Ecto neural progenitor cell (in vitro differentiated cells): ENCODE measurements around the gene ALS2.
A peak's percentile ranks its signal among the peaks of the same experiment; 100 is the strongest.

ENCODE experiments used
- DNase-seq: peaks from one replicate; pipeline ENCODE4 v3.0.0-alpha.2; 2018; ENCODE audit warnings: low spot score

The ALS2 gene

GRCh38 chr2:201754717-201755415 is 25.9 kb downstream of the ALS2 start:
- no peak for DNase-seq

DNA sequence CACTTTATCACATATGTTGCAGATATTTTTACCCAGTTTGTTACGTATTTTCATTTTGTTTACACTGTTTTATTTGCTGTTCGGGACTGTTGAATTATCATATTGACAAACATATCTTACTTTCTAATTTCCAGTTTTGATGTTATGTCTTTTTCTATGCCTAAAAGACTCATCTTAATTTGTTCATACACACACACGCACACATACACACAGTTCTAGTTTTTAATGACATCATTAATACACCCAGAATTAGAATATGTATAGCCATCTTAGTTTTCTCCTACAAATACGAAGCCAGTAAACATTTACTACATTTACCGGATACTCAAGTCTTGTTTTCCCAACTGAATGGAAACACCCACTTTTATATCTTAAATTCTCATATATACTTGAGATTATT is 29.2 kb downstream of the ALS2 start:
- DNase-seq, result no peak

DNA sequence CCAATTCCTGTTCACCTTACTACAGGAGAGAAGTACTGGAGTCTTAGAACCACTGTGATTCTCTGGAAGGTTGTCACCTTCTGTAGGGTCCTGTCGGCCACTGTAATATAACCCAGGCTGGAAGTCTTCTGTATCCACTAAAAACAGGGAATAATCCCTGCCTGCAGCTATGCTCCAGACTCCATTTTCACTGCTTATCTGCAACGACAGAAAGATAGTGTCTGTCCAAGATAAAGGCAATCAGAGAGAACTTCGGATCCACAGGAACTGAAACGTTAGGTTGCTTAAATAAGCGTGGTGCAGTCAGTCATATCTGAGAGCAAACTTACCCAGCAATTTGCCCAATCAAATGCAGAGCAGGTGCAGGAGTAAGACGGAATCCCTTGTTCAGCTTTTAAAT is 34.2 kb downstream of the ALS2 start:
- DNase-seq, result no peak

- DNase-seq, result no peak
Measured at GRCh38 chr2:201735486-201735885, 45.2 kb downstream of the ALS2 start.

- DNase-seq, result no peak
Measured at GRCh38 chr2:201734111-201734510, 46.6 kb downstream of the ALS2 start.

GRCh38 chr2:201733544-201733943 is 47.2 kb downstream of the ALS2 start:
- no peak for DNase-seq

GRCh38 chr2:201730651-201731285 is 50.0 kb downstream of the ALS2 start:
- no peak for DNase-seq

GRCh38 chr2:201715459-201715858 is 65.3 kb downstream of the ALS2 start:
- DNase-seq, result no peak

DNA sequence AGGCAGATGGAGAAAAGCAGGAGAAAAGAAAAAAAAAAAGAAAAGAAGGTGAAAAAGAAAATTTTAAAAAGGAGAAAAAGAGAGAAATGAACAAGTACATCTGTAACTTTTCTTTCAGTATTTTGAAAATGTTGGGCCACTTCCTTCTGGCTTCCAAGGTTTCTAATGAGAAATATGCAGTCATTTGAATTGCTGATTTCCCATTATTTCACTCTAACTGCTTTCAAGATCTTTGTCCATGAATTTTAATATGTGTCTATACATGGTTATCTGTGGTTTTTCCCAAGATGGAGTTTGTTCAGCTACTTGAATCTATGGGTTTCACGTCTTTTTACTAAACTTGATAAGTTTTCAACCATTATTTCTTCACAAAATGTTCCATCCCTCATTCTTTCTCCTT is 68.0 kb downstream of the ALS2 start:
- no peak for DNase-seq

DNA sequence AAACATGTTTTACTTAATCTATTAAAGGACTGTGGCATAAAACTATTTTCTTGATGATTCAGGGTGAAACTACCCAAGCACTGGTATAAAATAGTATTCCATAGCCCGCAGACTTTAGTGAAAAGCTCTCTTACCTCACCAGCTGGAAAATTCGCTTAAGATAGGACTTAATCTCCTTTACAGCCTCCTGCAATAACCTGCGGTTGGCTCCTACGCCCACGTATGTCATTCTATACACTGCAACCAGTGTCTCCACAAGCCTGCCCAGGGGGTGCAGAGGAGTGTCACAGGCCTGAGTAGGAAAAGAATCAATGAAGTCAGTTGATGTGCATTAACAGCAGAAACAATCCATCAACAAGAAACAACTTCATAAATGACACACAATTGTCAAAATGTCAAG is 71.0 kb downstream of the ALS2 start:
- no peak for DNase-seq

DNA sequence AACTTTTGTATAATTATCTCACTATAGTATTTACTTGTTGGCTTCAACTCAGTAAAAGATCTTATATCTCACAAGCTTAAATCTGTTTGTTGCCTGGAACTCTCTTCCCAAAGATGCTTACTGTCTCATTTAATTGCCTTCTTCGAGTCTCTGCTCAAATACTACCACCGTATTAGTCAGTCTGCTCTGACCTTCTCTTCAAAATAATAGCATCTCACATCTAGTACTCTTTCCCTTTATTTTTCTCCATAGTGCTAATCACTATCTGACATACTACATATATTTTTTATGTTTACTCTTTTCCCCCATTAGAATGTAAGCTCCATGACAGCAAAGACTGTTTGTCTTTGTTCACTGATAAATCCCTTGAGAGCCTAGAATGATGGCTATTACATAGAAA is 71.7 kb downstream of the ALS2 start:
- DNase-seq, result no peak

- DNase-seq, result no peak
Measured at GRCh38 chr2:201707753-201708152, 73.0 kb downstream of the ALS2 start.

- DNase-seq, result no peak
Measured at GRCh38 chr2:201707142-201707541, 73.6 kb downstream of the ALS2 start.

DNA sequence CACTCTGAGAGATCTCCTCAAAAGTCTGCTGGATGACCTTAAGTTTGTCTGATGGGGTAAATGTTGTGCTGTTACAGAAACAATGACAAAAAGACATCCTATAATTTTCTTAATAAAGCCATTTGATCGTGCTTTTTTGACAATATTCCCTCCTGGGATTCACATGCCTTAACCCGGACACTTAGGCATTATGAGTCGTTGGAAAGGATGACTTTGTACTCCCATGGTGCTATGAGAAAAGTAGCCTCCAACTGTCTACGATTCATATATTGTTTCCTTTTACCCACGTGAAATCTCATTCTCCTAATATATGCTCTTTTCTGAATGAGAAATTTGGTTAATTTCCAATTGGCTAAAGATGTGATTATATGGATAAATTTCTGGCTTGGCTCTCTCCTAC is 76.2 kb downstream of the ALS2 start:
- no peak for DNase-seq

DNA sequence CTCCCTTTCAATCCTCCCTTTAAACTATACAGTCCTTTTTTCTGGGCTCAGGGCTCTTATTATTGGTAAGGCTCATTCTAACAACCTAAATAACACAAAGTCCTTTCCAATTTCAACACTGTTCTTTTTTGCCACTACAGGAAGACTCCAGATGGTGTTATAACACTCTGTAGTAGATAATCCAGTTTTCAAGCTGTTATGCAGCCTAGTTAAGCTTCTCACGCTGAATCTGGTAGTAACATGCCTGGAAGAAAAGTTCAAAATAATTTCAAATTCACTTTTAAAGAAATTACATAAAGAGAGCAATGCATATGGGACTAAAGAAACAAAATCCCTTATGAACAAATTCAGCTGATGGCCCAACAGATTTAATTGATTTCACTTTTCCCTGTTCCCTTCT is 79.1 kb downstream of the ALS2 start:
- no peak for DNase-seq

DNA sequence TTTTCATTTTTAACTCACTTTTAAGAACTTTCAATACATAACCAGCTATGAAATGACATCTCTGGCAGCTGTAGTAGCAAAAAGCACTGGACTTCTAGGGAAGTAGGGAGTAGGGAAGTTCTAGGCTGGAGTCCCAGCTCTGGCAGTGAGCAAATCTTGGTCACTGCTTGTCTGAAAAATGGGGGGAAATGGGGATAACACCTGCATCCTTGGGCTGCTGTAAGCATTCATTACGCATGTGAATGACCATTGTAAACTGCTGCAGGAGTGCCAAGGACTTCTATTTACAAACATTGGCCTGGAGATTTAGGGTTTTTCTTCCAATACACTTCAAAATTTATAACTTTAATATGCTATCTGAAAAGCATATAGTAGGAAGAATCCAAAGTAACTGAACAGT is 81.3 kb downstream of the ALS2 start:
- DNase-seq, result no peak

- DNase-seq, result no peak
Measured at GRCh38 chr2:201698588-201699226, 82.0 kb downstream of the ALS2 start, which contains the start of gene MPP4. MPP4 (minus strand) TSS chr2:201698644; CDS start chr2:201693954, 4,690 bp downstream.

- no peak for DNase-seq
Measured at GRCh38 chr2:201697899-201698298, 82.8 kb downstream of the ALS2 start.

GRCh38 chr2:201696151-201696659 is 84.5 kb downstream of the ALS2 start:
- DNase-seq, result no peak

- no peak for DNase-seq
Measured at GRCh38 chr2:201685156-201685555, 95.6 kb downstream of the ALS2 start.

DNA sequence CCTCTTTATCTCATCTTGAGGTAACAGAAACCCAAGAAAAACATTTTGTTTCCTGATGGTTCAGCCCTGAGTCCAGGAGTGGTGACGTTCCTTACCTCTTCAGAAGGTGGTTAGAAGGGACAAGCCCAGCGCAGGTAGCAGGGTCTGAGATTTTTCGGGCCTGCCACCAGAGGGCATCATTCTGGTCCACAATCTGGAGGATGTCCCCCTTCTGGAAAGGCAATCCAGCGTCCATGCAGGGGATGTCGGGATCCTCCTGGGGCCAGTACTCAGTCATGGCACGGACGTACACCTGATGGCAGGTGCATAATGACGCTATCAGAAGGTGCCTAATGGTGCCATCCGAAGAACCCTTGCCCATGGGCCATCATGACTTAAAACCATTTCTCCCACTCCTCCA is 100.0 kb downstream of the ALS2 start:
- peak; percentile 63 for DNase-seq

DNA sequence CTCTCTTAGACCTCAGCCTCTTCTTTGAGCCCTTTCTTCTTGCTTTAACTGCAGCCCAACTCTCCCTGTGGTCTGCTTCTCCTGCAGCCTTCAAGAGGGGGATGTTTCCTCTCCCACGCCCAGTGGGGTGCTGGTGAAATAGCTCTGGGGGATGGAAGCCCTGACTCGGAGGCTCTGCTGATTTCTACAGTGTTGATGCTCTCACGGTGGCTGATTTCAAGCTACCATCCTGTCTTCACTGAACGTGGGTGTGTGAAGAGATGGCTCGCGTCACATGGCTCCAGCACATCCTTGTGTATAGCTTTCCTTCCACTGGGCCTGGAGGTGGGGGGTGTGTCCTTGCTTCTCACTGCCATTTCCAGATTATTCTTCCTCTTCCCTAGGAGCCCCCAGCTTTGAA is 102.3 kb downstream of the ALS2 start:
- no peak for DNase-seq

GRCh38 chr2:201675454-201675853 is 105.3 kb downstream of the ALS2 start:
- DNase-seq, result no peak
